ENCODE measurements around the gene NDFIP1. TPM values are rescaled to one million over a fixed set of nuclear protein-coding genes. Genes with fewer than 3 reads are reported as not detected.

Gene NDFIP1, protein sequence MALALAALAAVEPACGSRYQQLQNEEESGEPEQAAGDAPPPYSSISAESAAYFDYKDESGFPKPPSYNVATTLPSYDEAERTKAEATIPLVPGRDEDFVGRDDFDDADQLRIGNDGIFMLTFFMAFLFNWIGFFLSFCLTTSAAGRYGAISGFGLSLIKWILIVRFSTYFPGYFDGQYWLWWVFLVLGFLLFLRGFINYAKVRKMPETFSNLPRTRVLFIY
- 47.1 to 53.8 TPM (median 51.2 TPM) in 5 replicates for total RNA-seq (2022; extraction: Qiagen RNA extraction)

DNA sequence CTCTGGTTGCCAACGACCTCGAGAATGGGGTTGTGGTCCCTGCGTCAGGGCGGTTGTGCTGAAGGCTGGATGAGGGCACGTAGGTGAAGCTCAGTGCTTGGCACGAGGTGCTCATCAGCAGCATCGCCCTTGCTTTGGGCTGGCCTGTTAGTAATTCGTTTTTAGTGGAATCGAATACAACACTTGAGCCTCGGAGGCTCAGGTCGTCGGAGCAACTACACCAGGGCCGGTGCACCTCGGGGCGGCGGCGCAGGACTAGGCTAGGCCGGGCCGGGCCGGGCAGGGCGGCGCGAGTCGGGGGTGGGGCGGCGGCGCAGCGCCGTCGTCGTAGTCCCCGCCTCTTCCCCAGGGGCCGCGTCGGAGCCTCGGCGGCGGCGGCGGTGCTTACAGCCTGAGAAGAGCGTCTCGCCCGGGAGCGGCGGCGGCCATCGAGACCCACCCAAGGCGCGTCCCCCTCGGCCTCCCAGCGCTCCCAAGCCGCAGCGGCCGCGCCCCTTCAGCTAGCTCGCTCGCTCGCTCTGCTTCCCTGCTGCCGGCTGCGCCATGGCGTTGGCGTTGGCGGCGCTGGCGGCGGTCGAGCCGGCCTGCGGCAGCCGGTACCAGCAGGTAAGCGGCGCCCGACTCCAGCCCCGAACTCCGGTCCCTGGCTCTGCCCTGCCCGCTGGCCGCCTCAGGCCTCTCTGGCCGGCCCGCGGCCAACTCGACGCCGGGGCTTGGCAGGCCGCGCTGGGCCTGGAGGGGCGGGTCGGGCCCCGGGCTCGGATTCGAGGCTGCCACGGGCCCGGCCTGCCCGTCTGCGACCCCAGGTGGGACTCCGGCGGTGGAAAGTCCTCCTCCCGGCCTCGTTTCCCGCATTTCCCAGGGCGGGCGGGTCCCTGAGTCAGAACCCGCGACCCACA, at the start of gene NDFIP1:
Gene NDFIP1, plus strand, starts transcription at position 348 of the 899 bp plus-strand sequence. Its CDS starts 196 bp downstream, at position 544.

Other genes with a start within 250 kb of the NDFIP1 start
- 1.7 to 3.3 TPM (median 2.4 TPM) in 5 replicates for gene PCDH1, start 230.4 kb upstream of the NDFIP1 start, total RNA-seq (2022; extraction: Qiagen RNA extraction)
- 42.3 to 64.0 TPM (median 57.0 TPM) in 5 replicates for gene DELE1, start 184.9 kb upstream of the NDFIP1 start, total RNA-seq (2022; extraction: Qiagen RNA extraction)
- 0.01 to 0.09 TPM (median 0.02 TPM) in 3 of 5 replicates, not detected in the others for gene PCDH12, start 150.6 kb upstream of the NDFIP1 start, total RNA-seq (2022; extraction: Qiagen RNA extraction)
- 43.4 to 60.2 TPM (median 51.8 TPM) in 5 replicates for gene RNF14, start 139.7 kb upstream of the NDFIP1 start, total RNA-seq (2022; extraction: Qiagen RNA extraction)
- 63.9 to 86.4 TPM (median 67.7 TPM) in 5 replicates for gene GNPDA1, start 95.8 kb upstream of the NDFIP1 start, total RNA-seq (2022; extraction: Qiagen RNA extraction)
- gene SPRY4, start 216.2 kb downstream of the NDFIP1 start, total RNA-seq (2022; extraction: Qiagen RNA extraction): 5.0 to 7.6 TPM (median 6.1 TPM) in 5 replicates